Hematopoietic multipotent progenitor cell (in vitro differentiated cells): ENCODE results near the gene RPGRIP1L. TPM values are rescaled to one million over a fixed set of nuclear protein-coding genes. Genes with fewer than 3 reads are reported as not detected.
A peak's percentile ranks its signal among the peaks of the same experiment; 100 is the strongest.

Experiments
- DNase-seq, 3 donors: peaks; one replicate each; pipeline ENCODE4 v3.0.0-alpha.2; 2011 to 2015; ENCODE audit warnings: low read depth in 2 of 3, low spot score in 2 of 3
- total RNA-seq: library from RNA; depleted of rRNA; stranded (reverse); fragments of >200 nt; gene quantifications from one replicate; pipeline ENCODE4 v1.2.3, GENCODE V29; 2012

RPGRIP1L gene
- total RNA-seq, 1 donor: 2.2 TPM

- no peak for DNase-seq
Measured at GRCh38 chr16:53559270-53559951, 144.2 kb downstream of the RPGRIP1L start.

DNA sequence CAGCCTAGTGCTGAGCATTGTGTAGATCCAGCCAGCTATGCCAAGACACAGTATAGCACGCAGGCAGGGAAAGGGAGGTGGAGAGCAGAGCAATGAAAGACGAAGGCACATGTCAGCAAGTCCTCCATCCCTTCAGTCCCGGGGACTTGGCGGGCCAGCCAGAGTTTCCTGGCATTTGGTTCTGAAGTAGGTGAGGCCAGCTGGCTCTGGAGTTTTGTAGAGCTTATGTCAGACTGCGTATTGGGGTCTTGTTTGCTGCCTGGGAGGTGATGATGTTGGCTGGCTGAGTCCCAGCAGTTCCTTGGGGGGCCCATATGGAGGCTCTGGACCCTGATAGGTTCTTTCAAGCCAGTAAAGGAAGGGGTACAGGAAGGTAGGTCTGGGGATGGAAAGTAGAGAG is 144.9 kb downstream of the RPGRIP1L start:
- no peak for DNase-seq

GRCh38 chr16:53556521-53556920 is 147.1 kb downstream of the RPGRIP1L start:
- no peak for DNase-seq

DNA sequence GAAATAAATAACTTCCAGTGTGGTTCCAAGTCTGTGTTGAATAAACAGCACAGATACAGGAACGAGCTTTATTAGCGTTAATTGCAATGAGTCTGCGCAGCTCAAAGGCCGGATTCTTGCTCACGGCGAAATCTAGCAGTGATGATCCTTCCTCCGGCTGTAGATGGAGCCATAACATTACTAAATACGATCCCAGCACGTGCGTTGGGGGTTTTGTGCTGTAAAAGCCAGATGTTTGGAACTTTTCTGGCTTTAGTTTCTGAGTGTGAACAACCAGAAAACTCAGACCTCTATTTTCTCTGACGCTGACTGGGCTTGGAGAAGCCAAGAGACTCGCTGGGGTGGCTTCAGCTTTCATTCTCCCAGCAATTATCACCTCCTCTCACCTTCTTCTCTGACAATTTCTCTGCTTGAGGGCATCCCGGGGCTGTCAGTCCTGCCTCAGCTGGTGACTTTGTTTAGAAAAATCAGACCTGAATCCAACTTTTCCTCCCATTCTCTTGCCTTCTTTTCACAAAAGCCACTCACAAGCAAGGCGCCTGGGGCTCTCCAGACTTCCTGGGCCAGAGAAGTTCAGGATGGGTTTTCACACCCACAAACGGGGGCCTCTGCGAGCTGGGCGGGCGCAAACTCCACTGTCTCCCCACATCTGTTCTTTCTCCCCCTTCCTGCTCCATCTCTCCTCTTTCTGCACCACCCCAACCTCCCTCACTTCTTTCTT is 153.5 kb downstream of the RPGRIP1L start:
- DNase-seq: peak; percentile 24 to 83 (median 63)

Other genes starting within 250 kb of the RPGRIP1L start
- 6.2 TPM for gene AKTIP, start 200.7 kb downstream of the RPGRIP1L start, total RNA-seq
- gene FTO, start 297 bp upstream of the RPGRIP1L start, total RNA-seq: 40.1 TPM